ENCODE results near the gene EFNA2.
A peak's percentile ranks its signal among the peaks of the same experiment; 100 is the strongest.
"Not testable (repeated sequence)": the region's sequence is repeated elsewhere in the genome, so short reads cannot be mapped to it uniquely, and the experiment has no call there.

The EFNA2 gene

GRCh38 chr19:1321539-1321938 lies 35.9 kb downstream of the EFNA2 start:
- no peak for DNase-seq

GRCh38 chr19:1322198-1322981 lies 36.7 kb downstream of the EFNA2 start:
- no peak for DNase-seq

GRCh38 chr19:1324249-1324805 lies 38.7 kb downstream of the EFNA2 start:
- no peak for DNase-seq

GRCh38 chr19:1324806-1325567 lies 39.3 kb downstream of the EFNA2 start:
- DNase-seq = peak; percentile 91

GRCh38 chr19:1325568-1326294 lies 40.1 kb downstream of the EFNA2 start:
- no peak for DNase-seq

GRCh38 chr19:1327125-1327524 lies 41.5 kb downstream of the EFNA2 start:
- DNase-seq = no peak

- DNase-seq = not testable (repeated sequence)
Measured at GRCh38 chr19:1332208-1332607, 46.5 kb downstream of the EFNA2 start.

- no peak for DNase-seq
Measured at GRCh38 chr19:1336079-1336684, 50.5 kb downstream of the EFNA2 start.

GRCh38 chr19:1340681-1341469 lies 55.2 kb downstream of the EFNA2 start:
- DNase-seq = no peak

GRCh38 chr19:1343041-1343440 lies 57.4 kb downstream of the EFNA2 start:
- DNase-seq = no peak

GRCh38 chr19:1349211-1349610 lies 63.5 kb downstream of the EFNA2 start:
- DNase-seq = no peak

- DNase-seq = no peak
Measured at GRCh38 chr19:1350867-1351266, 65.2 kb downstream of the EFNA2 start.
